ENCODE data around the gene ALDH9A1. TPM values are rescaled to one million over a fixed set of nuclear protein-coding genes. Genes with fewer than 3 reads are reported as not detected.
"Not testable (repeated sequence)": the region's sequence is repeated elsewhere in the genome, so short reads cannot be mapped to it uniquely, and the experiment has no call there.

Gene ALDH9A1
- 100 to 1,000 TPM; 105 to 139 (median 124) TPM for polyA plus RNA-seq (ENCODE audit: insufficient read length in 4 of 4)

DNA sequence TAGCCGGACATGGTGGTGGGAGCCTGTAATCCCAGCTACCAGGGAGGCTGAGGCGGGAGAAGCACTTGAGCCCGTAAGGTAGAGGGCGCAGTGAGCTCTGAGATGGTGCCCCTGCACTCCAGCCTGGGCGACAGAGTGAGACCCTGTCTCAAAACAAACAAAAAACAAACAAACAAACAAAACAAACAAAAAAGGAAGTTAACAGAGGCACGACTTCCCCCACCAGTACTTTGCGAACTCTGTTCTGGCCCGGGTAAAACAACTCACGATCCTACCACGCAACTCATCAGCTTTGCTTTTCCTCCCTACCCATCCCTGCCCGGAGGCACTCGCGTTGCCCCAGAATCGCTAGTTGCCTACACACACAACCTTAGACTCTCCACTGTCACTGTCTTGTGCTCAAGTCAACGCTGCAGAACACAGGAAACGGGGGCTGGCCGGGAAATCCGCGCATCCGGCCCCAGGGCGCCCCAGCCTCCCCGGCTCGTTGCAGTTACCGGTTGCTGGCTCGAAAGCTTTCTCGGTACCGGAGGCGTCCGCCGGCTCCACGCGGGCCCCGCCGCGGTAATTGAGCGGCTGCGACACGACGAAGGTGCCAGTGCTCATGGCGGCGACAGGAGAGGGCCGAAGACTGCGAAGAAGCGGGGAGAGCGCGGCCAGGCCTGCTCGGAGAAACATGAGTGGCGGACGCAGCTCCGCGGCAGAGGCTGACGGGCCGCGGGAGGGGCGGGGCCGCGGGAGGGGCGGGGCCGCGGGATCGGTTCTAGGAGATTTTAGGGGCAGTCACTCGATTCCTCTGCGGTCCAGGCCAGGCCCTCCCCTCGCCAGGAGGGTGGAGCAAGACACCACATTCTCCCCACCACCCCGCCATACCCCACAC lies at the start of gene ALDH9A1:
TSS of gene ALDH9A1 (minus strand) at position 682 of the 880 bp plus-strand sequence. CDS start at position 678, 4 bp downstream.
- DNase-seq (ENCODE audit: low read depth in 4 of 4, low spot score in 3 of 4), result peak; percentile 40 to 74 (median 57)

GRCh38 chr1:165747632-165748447 lies 49.5 kb upstream of the ALDH9A1 start:
- no peak for DNase-seq (ENCODE audit: low read depth in 4 of 4, low spot score in 3 of 4)

DNA sequence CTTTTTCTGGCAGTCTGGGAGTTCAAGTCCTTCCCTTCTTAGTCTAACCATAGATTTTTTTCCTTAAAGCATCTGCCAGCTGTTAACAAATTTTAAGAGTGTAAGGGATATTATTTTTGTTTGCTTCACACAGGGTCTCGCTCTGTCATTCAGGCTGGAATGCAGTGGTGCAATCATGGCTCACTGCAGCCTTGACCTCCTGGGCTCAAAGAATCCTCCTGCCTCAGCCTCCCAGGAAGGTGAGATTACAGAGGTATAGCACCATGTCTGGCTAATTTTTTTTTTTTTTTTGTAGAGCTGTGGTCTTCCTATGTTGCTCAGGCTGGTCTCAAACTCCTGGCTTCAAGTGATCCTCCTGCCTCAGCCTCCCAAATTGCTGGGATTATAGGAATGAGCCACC lies 46.6 kb upstream of the ALDH9A1 start:
- DNase-seq (ENCODE audit: low read depth in 4 of 4, low spot score in 3 of 4), result not testable (repeated sequence)

GRCh38 chr1:165742194-165742593 lies 43.8 kb upstream of the ALDH9A1 start:
- no peak for DNase-seq (ENCODE audit: low read depth in 4 of 4, low spot score in 3 of 4)

DNA sequence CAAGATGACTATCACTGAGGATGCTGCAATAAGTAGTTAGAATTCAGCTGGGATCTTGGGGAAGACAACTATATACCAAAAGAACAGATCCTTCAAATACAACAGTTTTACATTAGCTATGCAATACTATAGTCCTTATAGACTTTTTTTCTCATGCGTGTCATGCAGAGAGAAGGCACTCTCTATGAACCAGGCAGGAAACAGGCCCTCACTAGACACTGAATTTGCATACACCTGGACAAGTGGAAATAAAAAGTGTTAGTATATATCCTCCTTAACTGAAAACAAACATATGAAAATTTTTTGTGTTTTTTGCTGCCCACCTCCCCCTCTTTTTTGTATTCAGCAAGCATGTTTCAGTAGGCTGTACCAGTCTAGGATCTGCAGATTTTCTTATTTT lies 40.4 kb upstream of the ALDH9A1 start:
- no peak for DNase-seq (ENCODE audit: low read depth in 4 of 4, low spot score in 3 of 4)

- no peak for DNase-seq (ENCODE audit: low read depth in 4 of 4, low spot score in 3 of 4)
Measured at GRCh38 chr1:165737196-165737595, 38.8 kb upstream of the ALDH9A1 start.

- DNase-seq (ENCODE audit: low read depth in 4 of 4, low spot score in 3 of 4), result no peak
Measured at GRCh38 chr1:165734906-165735305, 36.5 kb upstream of the ALDH9A1 start.

GRCh38 chr1:165726841-165727240 lies 28.5 kb upstream of the ALDH9A1 start:
- DNase-seq (ENCODE audit: low read depth in 4 of 4, low spot score in 3 of 4), result no peak

GRCh38 chr1:165726169-165726568 lies 27.8 kb upstream of the ALDH9A1 start:
- no peak for DNase-seq (ENCODE audit: low read depth in 4 of 4, low spot score in 3 of 4)

- peak in 2 of 4 donors; percentile 27 to 38 for DNase-seq (ENCODE audit: low read depth in 4 of 4, low spot score in 3 of 4)
Measured at GRCh38 chr1:165717918-165718515, 19.7 kb upstream of the ALDH9A1 start.

- DNase-seq (ENCODE audit: low read depth in 4 of 4, low spot score in 3 of 4), result not testable (repeated sequence)
Measured at GRCh38 chr1:165716265-165717051, 18.1 kb upstream of the ALDH9A1 start.

- DNase-seq (ENCODE audit: low read depth in 4 of 4, low spot score in 3 of 4), result no peak
Measured at GRCh38 chr1:165712764-165713163, 14.4 kb upstream of the ALDH9A1 start.

DNA sequence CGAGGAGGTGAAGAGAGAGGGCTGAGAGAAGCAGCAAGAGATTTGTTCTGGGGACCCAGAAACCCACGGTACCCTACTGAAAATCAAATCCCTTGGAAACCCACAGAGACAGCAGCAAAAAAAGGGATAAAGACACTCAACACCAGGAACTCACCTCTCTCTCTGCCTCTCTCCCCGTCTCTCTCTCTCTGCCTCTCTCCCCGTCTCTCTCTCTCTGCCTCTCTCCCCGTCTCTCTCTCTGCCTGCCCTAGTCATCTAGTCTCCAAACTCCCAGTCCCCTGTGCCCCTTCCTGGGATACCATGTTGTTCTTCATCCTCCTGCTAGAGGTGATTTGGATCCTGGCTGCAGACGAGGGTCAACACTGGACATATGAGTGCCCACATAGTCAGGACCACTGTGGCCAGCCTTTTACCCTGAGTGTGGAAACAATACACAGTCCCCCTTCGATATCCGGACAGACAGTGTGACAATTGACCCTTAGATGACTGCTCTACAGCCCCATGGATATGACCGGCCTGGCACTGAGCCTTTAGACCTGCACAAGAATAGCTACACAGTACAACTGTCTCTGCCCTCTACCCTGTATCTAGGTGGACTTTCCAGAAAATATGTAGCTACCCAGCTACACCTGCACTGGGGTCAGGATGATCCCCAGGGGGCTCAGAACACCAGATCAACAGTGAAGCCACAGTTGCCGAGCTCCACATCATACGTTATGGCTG lies 9.8 kb upstream of the ALDH9A1 start:
- no peak for DNase-seq (ENCODE audit: low read depth in 4 of 4, low spot score in 3 of 4)

DNA sequence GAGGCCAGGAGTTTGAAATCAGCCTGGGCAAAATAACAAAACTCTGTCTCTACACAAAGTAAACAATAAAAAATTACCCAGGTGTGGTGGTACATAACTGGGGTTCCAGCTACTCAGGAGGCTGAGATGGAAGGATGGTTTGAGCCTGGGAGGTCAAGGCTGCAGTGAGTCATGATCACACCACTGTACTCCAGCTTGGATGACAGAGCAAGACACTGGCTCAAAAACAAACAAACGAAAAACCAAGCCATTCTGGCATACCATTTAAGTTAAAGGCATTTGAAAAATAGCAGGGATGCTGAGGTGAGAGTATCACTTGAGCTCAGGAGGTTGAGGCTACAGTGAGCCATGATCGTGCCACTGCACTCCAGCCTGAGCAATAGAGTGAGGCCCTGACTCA lies 5.3 kb upstream of the ALDH9A1 start:
- DNase-seq (ENCODE audit: low read depth in 4 of 4, low spot score in 3 of 4), result no peak

DNA sequence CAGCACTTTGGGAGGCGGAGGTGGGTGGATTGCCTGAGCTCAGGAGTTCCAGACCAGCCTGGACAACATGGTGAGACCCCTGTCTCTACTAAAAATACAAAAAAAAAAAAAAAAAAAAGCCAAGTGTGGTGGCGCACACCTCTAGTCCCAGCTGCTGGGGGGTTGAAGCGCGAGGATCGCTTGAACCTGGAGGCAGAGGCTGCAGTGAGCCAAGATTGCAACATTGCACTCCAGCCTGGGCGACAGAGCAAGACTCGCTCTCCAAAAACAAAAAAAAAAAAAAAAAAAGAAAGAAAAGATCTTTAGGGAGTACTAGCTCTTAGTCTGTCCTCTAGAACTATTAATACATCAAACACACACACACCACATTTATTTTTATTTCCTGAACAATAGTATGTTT lies 3.6 kb upstream of the ALDH9A1 start:
- not testable (repeated sequence) for DNase-seq (ENCODE audit: low read depth in 4 of 4, low spot score in 3 of 4)

DNA sequence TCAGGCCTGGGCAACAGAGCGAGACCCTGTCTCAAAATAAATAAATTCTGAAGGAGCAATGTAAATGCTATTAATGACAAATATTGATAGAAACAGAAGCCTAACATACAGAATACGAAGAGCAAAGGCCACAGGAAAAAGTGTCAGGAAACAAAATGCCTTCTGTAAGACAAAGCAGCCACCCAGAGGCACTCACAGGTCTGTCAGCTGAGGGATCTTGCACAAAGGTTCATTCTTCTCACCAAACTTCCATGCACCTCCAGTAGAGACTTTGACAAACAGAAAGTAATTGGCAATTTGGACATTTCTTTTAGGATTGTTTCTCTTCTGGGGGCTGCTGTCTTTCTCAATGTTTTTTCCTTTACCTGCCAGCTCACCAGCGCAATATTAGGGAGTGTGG lies 1.2 kb upstream of the ALDH9A1 start:
- DNase-seq (ENCODE audit: low read depth in 4 of 4, low spot score in 3 of 4), result no peak

DNA sequence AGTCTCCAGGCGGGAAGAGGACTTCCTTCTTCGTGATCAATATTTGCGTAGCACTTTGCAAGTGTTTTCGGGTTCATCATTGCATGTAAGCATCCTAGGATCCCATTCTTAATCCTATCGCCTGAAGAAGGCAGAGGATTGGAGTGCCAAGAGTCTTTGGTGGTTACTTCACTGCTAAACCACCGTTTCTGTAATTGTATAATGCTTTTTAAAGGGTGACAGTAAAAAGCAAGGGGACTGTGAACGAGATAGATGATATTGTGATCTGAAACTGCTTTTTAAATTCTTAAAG lies 345 bp upstream of the ALDH9A1 start:
- DNase-seq (ENCODE audit: low read depth in 4 of 4, low spot score in 3 of 4), result no peak

DNA sequence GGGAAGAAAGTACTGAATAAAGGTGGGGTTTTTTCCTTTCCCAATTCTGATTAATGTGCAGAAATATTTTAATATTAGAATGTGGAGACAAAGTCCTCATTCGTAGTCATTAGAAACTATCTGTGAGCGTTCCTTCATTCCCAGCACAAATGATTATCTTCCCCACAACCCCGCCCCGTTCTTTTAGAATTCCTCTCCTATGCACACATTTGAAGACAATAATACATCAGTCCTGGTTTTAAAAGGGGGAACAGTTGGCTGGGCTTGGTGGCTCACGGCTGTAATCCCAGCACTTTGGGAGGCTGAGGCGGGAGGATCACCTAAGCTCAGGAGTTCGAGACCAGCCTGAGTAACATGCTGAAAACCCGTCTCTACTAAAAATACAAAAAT lies 876 bp downstream of the ALDH9A1 start:
- DNase-seq (ENCODE audit: low read depth in 4 of 4, low spot score in 3 of 4), result no peak

DNA sequence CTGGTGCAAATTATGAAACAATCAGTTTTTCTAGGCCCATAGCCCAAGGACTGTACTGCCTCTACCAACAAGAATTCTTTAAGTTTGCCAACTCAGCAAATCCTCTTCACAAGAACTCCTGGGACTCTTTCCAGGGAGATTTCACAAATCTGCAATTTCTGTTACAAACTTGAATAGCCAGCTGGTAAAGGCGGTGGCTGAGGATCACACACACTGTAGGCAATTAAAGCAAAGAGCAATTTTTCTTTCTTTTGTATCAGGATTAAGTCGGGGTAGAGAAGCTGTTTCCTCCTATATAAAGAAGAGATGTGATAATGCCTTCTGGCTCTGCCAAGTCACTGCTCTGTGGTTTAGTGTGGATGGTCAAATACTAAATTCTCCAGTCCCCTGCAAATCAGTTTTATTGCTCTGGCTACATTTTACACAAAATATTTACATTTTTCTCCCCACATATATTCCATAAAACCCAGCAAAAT lies 1.7 kb downstream of the ALDH9A1 start:
- peak in 2 of 4 donors; percentile 1 to 8 for DNase-seq (ENCODE audit: low read depth in 4 of 4, low spot score in 3 of 4)

GRCh38 chr1:165695031-165695430 lies 3.3 kb downstream of the ALDH9A1 start:
- no peak for DNase-seq (ENCODE audit: low read depth in 4 of 4, low spot score in 3 of 4)
